Spleen (tissue), 11 donors: ENCODE measurements around the gene RBFA. TPM values are rescaled to one million over a fixed set of nuclear protein-coding genes. Genes with fewer than 3 reads are reported as not detected.

Source experiments
- DNase-seq: peaks from one replicate; pipeline ENCODE4 v3.0.0-alpha.2; 2020
- H3K27ac ChIP-seq, 8 donors: fragments of 200-600 bp; sonication (generic) in 7 of 8; 1 replicate in 4 of 8; 2 replicates in 4 of 8; pipeline versions ENCODE4 v1.5.0 to v1.8.0; 2016 to 2021; ENCODE audit warnings: inconsistent platforms in 4 of 8, mild to moderate bottlenecking in 4 of 8, moderate library complexity in 1 of 8
- H3K27me3 ChIP-seq, 7 donors: fragments of 200-600 bp; sonication (generic) in 6 of 7; replicated peaks in 1 of 7; 1 replicate in 4 of 7; 2 replicates in 3 of 7; pipeline versions ENCODE4 v1.5.0 to v1.8.0; 2016 to 2021; ENCODE audit warnings: inconsistent platforms in 3 of 7, mild to moderate bottlenecking in 1 of 7
- H3K36me3 ChIP-seq, 6 donors: fragments of 200-600 bp; sonication (generic) in 5 of 6; 1 replicate in 4 of 6; 2 replicates in 2 of 6; pipeline versions ENCODE4 v1.5.0 to v1.8.0; 2016 to 2021; ENCODE audit warnings: inconsistent platforms in 2 of 6
- H3K4me1 ChIP-seq, 6 donors: fragments of 200-600 bp; sonication (generic) in 5 of 6; 1 replicate in 3 of 6; 2 replicates in 3 of 6; pipeline versions ENCODE4 v1.5.0 to v1.8.0; 2016 to 2021; ENCODE audit warnings: inconsistent platforms in 3 of 6
- H3K4me3 ChIP-seq, 8 donors: fragments of 200-600 bp; sonication (generic) in 7 of 8; 1 replicate in 4 of 8; 2 replicates in 4 of 8; pipeline versions ENCODE4 v1.5.0 to v1.8.0; 2016 to 2021; ENCODE audit warnings: inconsistent platforms in 4 of 8, mild to moderate bottlenecking in 4 of 8, moderate library complexity in 2 of 8
- H3K9me3 ChIP-seq, 8 donors: fragments of 200-600 bp; sonication (generic) in 7 of 8; 1 replicate in 4 of 8; 2 replicates in 4 of 8; pipeline versions ENCODE4 v1.5.0 to v1.8.0; 2016 to 2021; ENCODE audit warnings: inconsistent platforms in 4 of 8
- CTCF ChIP-seq, 11 experiments: fragments of 200-600 bp in 7 of 11; fragments of 450-650 bp in 4 of 11; sonication (generic) in 4 of 11; IDR thresholded peaks in 8 of 11; conservative IDR thresholded peaks in 3 of 11; 1 replicate in 7 of 11; 2 replicates in 4 of 11; pipeline versions ENCODE4 v1.4.0 to v1.8.0; 2016 to 2021; ENCODE audit warnings: antibody characterized with exemption in 11 of 11, inconsistent platforms in 4 of 11, mild to moderate bottlenecking in 1 of 11
- POLR2A ChIP-seq, 3 donors: fragments of 450-650 bp; IDR thresholded peaks; one replicate each; pipeline ENCODE4 v1.5.1; 2017; ENCODE audit warnings: antibody characterized with exemption in 3 of 3, mild to moderate bottlenecking in 1 of 3
- POLR2AphosphoS5 ChIP-seq, 3 donors: sonication (generic); formaldehyde crosslinking; IDR thresholded peaks; one replicate each; pipeline ENCODE4 v1.5.1; 2017; ENCODE audit warnings: antibody characterized with exemption in 3 of 3
- WGBS, 5 donors: extraction: QIAGEN DNeasy Blood & Tissue Kit in 3 of 5; methylation state at CpG; one replicate each; pipeline versions ENCODE4 v1.1.5 to v1.1.7; 2013 to 2018; 5-methylcytosine and 5-hydroxymethylcytosine counted together
- intact Hi-C: fragments of 100-400 bp; cut with DNase I; formaldehyde crosslinking; loops from one replicate; pipeline ENCODE4 v1.15.0; 2023; ENCODE audit warnings: low total_unique reads
- polyA plus RNA-seq, 3 donors: library from polyadenylated mRNA; stranded (reverse); fragments of 200-250 nt; gene quantifications; one replicate each; pipeline ENCODE4 v1.2.1, GENCODE V29; 2013
- total RNA-seq, 7 donors: library from RNA; depleted of rRNA in 3 of 7; stranded (reverse); fragments of >200 nt in 3 of 7; fragmentation: NEBNext Ultra II Directional in 4 of 7; extraction: Animal tissue kit (Norgen Biotek cat#: 25700) in 4 of 7; gene quantifications; one replicate each; pipeline versions ENCODE4 v1.1.0 to v1.2.1, GENCODE V29; 2016 to 2021
- donor health status: healthy with polysubstance abuse.
- donor health status: DM: no; HTN: no; CAD: no; lungs with moderate emphysema.
- donor health status: DM: no; HTN: no; CAD: no.
- donor health status: Bipolar disorder and iron deficiency.
- donor health status: healthy.
- donor health status: DM: no; HTN: no; CAD: no.
- donor health status: DM: yes; HTN: yes; CAD: no.

Gene RBFA
- total and polyA plus RNA-seq, 10 donors = 16.4 to 31.1 (median 19.7) TPM

GRCh38 chr18:80068571-80069272 is 34.5 kb downstream of the RBFA start:
- H3K4me3 ChIP-seq = no peak overlapping the region
- no peak for DNase-seq
- TF ChIP-seq POLR2AphosphoS5 (IDR thresholded peaks at IDR 0.05) = no peak
- TF ChIP-seq CTCF (IDR thresholded peaks at IDR 0.05 in 8 of 11, conservative IDR thresholded peaks at IDR 0.05 in 3 of 11) = no peak
- no peak for TF ChIP-seq POLR2A (IDR thresholded peaks at IDR 0.05)
- H3K27ac ChIP-seq = no peak overlapping the region
- no peaks in the 10 kb centered on the region for H3K4me1 ChIP-seq
- H3K36me3 ChIP-seq = no peaks in the 10 kb centered on the region
- H3K27me3 ChIP-seq = no peaks in the 10 kb centered on the region
- 82 to 89% (median 84%) methylated on average over 10 of the region's 10 CpGs for WGBS, 5 donors
- H3K9me3 ChIP-seq = peaks cover 0 to 4% (median 0%) of the 10 kb centered on the region in 8 donors
- intact Hi-C loops = no loop called here

GRCh38 chr18:80070825-80071224 is 36.6 kb downstream of the RBFA start:
- no peak for DNase-seq
- no peak overlapping the region for H3K27ac ChIP-seq
- no peaks in the 10 kb centered on the region for H3K36me3 ChIP-seq
- H3K4me3 ChIP-seq = no peak overlapping the region
- H3K27me3 ChIP-seq = no peaks in the 10 kb centered on the region
- intact Hi-C loops = no loop called here
- TF ChIP-seq CTCF (IDR thresholded peaks at IDR 0.05 in 8 of 11, conservative IDR thresholded peaks at IDR 0.05 in 3 of 11) (no peak), POLR2A (IDR thresholded peaks at IDR 0.05) (no peak)
- H3K9me3 ChIP-seq = no peaks in the 10 kb centered on the region
- 90 to 98% (median 92%) methylated on average over 2 to 4 of the region's 4 CpGs for WGBS, 5 donors
- no peaks in the 10 kb centered on the region for H3K4me1 ChIP-seq

GRCh38 chr18:80074183-80074582 is 39.9 kb downstream of the RBFA start:
- no peaks in the 10 kb centered on the region for H3K9me3 ChIP-seq
- intact Hi-C loops = no loop called here
- no peaks in the 10 kb centered on the region for H3K4me1 ChIP-seq
- TF ChIP-seq POLR2A (IDR thresholded peaks at IDR 0.05) (no peak), POLR2AphosphoS5 (IDR thresholded peaks at IDR 0.05) (no peak), CTCF (IDR thresholded peaks at IDR 0.05 in 8 of 11, conservative IDR thresholded peaks at IDR 0.05 in 3 of 11) (no peak)
- DNase-seq = no peak
- no peak overlapping the region for H3K4me3 ChIP-seq
- H3K36me3 ChIP-seq = no peaks in the 10 kb centered on the region
- 90 to 96% (median 93%) methylated on average over 5 of the region's 5 CpGs for WGBS, 5 donors
- no peak overlapping the region for H3K27ac ChIP-seq
- no peaks in the 10 kb centered on the region for H3K27me3 ChIP-seq

GRCh38 chr18:80074697-80075096 is 40.5 kb downstream of the RBFA start:
- H3K4me3 ChIP-seq = no peak overlapping the region
- no peaks in the 10 kb centered on the region for H3K36me3 ChIP-seq
- 72 to 97% (median 76%) methylated on average over 5 to 8 of the region's 8 CpGs for WGBS, 5 donors
- H3K27me3 ChIP-seq = no peaks in the 10 kb centered on the region
- no peaks in the 10 kb centered on the region for H3K4me1 ChIP-seq
- intact Hi-C loops = no loop called here
- H3K27ac ChIP-seq = no peak overlapping the region
- no peak for DNase-seq
- TF ChIP-seq POLR2A (IDR thresholded peaks at IDR 0.05) = no peak
- TF ChIP-seq POLR2AphosphoS5 (IDR thresholded peaks at IDR 0.05) = no peak
- no peak for TF ChIP-seq CTCF (IDR thresholded peaks at IDR 0.05 in 8 of 11, conservative IDR thresholded peaks at IDR 0.05 in 3 of 11)
- no peaks in the 10 kb centered on the region for H3K9me3 ChIP-seq
